Measurements from ENCODE around the gene MEP1A. TPM values are rescaled to one million over a fixed set of nuclear protein-coding genes. Genes with fewer than 3 reads are reported as not detected.

MEP1A gene
- total and polyA plus RNA-seq, 8 donors: 0.06 TPM; not detected in 7

DNA sequence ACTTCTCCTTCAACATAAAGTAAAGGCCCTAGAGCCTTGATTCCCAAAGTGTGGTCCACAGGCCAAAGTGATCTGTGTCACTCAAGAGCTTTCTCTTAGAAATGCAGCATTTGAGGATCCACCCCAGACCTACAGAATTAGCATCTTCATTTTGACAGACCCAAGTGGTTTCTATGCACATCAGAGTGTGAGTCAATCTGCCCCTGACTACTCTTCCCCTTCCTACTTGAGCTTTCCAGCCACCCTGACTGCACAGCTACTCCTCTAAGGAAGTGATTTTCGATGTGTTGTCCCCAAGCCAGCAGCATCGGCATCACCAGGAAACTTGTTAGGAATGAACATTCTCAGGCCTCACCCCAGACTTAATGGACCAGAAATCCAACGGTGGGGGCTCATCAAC lies 2.6 kb downstream of the MEP1A start:
- no peak for ATAC-seq
- H3K4me3 ChIP-seq: no peak overlapping the region
- H3K27ac ChIP-seq: no peak overlapping the region
- no peaks in the 10 kb centered on the region for H3K9me3 ChIP-seq
- H3K27me3 ChIP-seq: no peaks in the 10 kb centered on the region
- intact Hi-C loops (cut with DNase I): no loop called here
- H3K4me1 ChIP-seq: no peaks in the 10 kb centered on the region
- H3K36me3 ChIP-seq: no peaks in the 10 kb centered on the region
- no peak for DNase-seq
- TF ChIP-seq, protein P1, sequence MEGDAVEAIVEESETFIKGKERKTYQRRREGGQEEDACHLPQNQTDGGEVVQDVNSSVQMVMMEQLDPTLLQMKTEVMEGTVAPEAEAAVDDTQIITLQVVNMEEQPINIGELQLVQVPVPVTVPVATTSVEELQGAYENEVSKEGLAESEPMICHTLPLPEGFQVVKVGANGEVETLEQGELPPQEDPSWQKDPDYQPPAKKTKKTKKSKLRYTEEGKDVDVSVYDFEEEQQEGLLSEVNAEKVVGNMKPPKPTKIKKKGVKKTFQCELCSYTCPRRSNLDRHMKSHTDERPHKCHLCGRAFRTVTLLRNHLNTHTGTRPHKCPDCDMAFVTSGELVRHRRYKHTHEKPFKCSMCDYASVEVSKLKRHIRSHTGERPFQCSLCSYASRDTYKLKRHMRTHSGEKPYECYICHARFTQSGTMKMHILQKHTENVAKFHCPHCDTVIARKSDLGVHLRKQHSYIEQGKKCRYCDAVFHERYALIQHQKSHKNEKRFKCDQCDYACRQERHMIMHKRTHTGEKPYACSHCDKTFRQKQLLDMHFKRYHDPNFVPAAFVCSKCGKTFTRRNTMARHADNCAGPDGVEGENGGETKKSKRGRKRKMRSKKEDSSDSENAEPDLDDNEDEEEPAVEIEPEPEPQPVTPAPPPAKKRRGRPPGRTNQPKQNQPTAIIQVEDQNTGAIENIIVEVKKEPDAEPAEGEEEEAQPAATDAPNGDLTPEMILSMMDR (IDR thresholded peaks at IDR 0.05): no peak

DNA sequence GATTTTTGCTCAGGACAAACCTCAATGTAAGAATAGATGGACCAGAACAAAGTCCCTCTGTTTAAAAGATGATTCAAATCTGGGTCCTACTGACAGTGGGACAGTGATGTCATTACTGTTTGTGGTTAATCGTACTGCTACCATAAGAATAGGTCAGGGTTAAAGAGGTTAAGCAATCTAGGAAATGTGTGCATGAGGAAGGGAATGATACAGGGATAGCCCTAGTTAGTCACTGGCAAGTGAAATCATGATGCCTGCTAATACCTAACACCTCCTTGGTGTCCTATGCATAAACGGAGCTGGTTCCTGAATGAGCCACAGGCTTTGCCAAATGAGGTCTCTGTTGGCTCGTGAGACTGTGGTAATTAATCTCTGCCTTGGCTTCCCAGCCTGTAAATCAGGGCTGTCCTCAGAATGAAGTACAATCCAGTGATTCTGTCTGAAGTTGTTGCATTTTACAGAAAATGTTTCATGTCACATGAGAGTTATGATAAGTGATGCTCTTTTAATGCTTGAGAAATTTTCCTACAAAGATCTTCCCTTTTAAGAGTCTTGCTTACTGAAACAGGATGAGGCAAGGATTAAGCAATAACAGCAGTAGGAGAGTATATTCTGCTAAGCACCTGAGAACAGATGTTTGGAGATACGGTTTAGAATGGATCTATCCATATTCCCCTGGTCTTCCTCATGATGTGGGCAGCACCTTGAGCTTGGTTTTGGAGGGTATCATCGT lies 3.8 kb downstream of the MEP1A start:
- H3K9me3 ChIP-seq: no peaks in the 10 kb centered on the region
- DNase-seq: no peak
- no peak overlapping the region for H3K27ac ChIP-seq
- H3K4me3 ChIP-seq: no peak overlapping the region
- ATAC-seq: no peak
- no peaks in the 10 kb centered on the region for H3K4me1 ChIP-seq
- H3K36me3 ChIP-seq: no peaks in the 10 kb centered on the region
- no peaks in the 10 kb centered on the region for H3K27me3 ChIP-seq
- TF ChIP-seq, protein P1 (IDR thresholded peaks at IDR 0.05): no peak
- intact Hi-C loops (cut with DNase I): no loop called here

DNA sequence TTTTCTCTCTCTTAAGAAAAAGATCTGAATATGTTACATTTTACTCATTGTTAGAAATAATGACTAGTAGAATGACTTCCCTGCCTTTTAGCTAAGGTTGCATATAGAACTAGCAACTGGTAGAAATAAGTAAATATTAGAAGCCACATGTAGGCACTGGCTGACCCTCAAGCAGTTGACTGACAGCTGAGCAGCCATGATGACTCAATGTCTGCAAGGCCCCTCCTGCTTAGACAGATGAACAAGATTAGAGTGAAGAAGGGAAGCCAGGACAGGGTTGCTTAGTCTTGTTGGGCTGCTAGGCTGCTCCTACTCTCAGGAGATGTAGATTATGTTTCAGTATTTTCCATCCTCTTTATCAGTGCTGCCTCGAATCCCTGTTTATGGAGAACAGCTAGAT lies 6.5 kb downstream of the MEP1A start:
- ATAC-seq: no peak
- Histone ChIP-seq H3K4me1 (no peaks in the 10 kb centered on the region), H3K36me3 (no peaks in the 10 kb centered on the region), H3K27ac (no peak overlapping the region), H3K27me3 (no peaks in the 10 kb centered on the region), H3K9me3 (no peaks in the 10 kb centered on the region), H3K4me3 (no peak overlapping the region)
- intact Hi-C loops (cut with DNase I): no loop called here
- TF ChIP-seq, protein P1 (IDR thresholded peaks at IDR 0.05): no peak
- no peak for DNase-seq

DNA sequence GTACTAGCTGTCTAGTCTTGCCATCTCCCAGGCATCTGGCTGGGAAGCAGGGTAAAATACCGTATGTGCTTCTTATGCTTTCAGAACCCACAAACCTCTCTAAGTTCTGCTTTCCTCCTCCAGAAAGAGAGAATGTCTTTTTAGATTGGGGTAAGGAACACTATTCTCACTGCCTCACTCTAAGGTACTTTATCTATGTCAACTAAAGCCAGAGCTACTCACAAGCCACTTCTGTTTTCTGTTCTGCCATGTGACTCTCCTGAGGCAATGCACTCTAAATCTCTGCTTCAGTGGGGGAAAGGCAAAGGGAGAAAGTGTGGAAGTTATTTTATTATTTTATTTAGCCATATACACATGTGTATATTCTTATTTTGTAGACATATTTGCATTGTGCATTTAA lies 15.6 kb downstream of the MEP1A start:
- no peak overlapping the region for H3K4me3 ChIP-seq
- TF ChIP-seq, protein P1 (IDR thresholded peaks at IDR 0.05): no peak
- peak; percentile 87 for ATAC-seq
- intact Hi-C loops (cut with DNase I): no loop called here
- no peak overlapping the region for H3K27ac ChIP-seq
- DNase-seq: peak in 1 of 4 donors; percentile 4
- H3K36me3 ChIP-seq: no peaks in the 10 kb centered on the region
- no peaks in the 10 kb centered on the region for H3K9me3 ChIP-seq
- peaks cover 0 to 5% of the 10 kb centered on the region in 2 donors for H3K27me3 ChIP-seq
- no peaks in the 10 kb centered on the region for H3K4me1 ChIP-seq

DNA sequence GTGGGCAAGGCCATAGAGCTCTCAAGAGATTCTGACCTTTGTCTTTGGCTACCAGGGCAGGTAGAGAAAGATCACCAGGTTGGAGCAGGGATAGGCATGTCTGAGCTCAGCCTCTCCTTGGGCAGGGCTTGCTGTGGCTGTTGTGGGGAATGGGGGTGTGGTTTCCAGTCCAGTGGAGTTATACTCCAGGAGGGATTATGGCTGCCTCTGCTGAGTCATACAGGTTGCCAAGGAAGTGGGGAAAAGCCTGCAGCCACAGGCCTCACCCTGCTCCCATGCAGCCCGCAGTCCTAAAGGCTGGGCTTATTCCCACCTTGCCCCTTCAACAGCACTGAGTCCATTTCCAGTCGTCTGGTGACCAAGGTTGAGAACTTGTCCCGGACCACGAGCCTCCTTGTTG lies 21.9 kb downstream of the MEP1A start:
- no peak for DNase-seq
- Histone ChIP-seq H3K36me3 (no peaks in the 10 kb centered on the region), H3K9me3 (no peaks in the 10 kb centered on the region), H3K27ac (no peak overlapping the region), H3K4me3 (no peak overlapping the region), H3K4me1 (no peaks in the 10 kb centered on the region), H3K27me3 (no peaks in the 10 kb centered on the region)
- intact Hi-C loops (cut with DNase I): no loop called here
- ATAC-seq: no peak
- TF ChIP-seq, protein P1 (IDR thresholded peaks at IDR 0.05): no peak
